ENCODE data around the gene SCGB1C2. TPM values are rescaled to one million over a fixed set of nuclear protein-coding genes. Genes with fewer than 3 reads are reported as not detected.
A peak's percentile ranks its signal among the peaks of the same experiment; 100 is the strongest.

SCGB1C2 gene
- total RNA-seq, 4 donors from 2014 or later: not detected

DNA sequence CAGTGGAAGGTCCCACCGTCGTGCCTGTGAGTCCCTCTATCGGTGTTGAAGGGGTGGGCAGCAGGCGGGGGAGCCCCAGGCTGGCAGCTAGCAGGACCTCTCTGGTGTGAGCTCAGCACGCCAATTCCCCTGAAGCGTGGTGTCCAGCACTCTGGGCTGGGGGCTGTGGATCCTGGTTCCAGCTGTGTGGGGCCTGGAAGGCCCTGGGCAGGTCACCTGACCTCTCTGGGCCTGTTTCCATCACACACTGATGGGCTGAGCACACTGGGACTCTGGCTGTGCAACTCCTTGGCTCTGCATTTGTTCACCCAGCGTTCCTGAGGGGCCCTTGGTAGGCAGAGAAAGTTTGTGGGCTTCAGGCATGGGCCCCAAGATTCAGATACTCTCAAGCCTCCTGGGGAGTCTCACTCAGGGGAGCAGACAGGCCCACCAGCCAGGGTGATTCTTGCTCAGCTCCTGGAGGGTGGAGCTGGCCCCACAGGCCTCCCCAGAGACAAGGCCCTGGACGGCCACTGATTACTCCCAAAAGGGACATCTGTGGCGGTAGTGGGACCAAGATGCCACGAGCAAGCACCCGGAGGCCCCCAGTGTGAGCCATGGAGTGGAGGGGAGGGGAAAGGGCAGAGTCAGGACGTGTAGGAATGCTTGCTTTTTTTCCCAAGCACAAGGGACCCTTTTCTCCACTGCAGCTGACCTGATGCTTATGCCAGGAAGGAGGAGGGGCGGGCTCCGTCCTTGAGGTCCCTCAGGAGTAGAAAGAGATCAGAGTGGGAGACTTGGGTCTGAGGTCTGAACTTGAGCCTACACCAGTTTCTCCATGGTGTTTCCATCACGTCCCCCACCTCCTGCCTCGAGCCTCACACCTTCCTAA lies 8.5 kb downstream of the SCGB1C2 start:
- TF ChIP-seq, protein P1, sequence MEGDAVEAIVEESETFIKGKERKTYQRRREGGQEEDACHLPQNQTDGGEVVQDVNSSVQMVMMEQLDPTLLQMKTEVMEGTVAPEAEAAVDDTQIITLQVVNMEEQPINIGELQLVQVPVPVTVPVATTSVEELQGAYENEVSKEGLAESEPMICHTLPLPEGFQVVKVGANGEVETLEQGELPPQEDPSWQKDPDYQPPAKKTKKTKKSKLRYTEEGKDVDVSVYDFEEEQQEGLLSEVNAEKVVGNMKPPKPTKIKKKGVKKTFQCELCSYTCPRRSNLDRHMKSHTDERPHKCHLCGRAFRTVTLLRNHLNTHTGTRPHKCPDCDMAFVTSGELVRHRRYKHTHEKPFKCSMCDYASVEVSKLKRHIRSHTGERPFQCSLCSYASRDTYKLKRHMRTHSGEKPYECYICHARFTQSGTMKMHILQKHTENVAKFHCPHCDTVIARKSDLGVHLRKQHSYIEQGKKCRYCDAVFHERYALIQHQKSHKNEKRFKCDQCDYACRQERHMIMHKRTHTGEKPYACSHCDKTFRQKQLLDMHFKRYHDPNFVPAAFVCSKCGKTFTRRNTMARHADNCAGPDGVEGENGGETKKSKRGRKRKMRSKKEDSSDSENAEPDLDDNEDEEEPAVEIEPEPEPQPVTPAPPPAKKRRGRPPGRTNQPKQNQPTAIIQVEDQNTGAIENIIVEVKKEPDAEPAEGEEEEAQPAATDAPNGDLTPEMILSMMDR (IDR thresholded peaks at IDR 0.05): no peak
- TF ChIP-seq POLR2A (IDR thresholded peaks at IDR 0.05) (no peak), POLR2AphosphoS5 (IDR thresholded peaks at IDR 0.05) (no peak), EP300 (IDR thresholded peaks at IDR 0.05) (no peak)
- Histone ChIP-seq H3K27me3 (no peaks in the 10 kb centered on the region), H3K9me3 (no peaks in the 10 kb centered on the region), H3K36me3 (no peaks in the 10 kb centered on the region), H3K27ac (no peak overlapping the region), H3K4me3 (no peak overlapping the region), H3K4me1 (peaks cover 5% of the 10 kb centered on the region)
- DNase-seq (ENCODE audit: low spot score in 2 of 2): peak; percentile 48 to 74
- 81% methylated on average over 11 of the region's 16 CpGs for WGBS

DNA sequence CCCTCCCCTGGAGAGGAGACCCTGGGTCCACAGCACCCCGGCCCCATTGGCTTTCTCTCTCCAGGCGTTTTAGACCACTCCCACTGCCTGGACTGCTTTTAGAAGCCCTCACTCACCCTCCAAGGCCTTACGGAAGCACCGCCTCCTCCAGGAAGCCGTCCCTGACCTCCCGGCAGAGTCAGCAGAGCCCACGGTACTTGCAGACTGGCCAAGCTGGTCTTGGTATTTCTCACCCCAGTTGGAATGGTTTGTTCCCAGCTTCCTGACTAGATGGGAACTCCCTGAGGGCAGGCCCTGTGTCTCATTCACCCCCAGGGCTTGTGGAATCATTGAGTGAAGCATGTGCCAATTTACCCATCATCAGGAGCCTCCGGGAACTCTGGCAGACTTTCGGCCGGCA lies 9.2 kb downstream of the SCGB1C2 start:
- H3K4me3 ChIP-seq: no peak overlapping the region
- H3K36me3 ChIP-seq: no peaks in the 10 kb centered on the region
- TF ChIP-seq POLR2AphosphoS5 (IDR thresholded peaks at IDR 0.05) (no peak), POLR2A (IDR thresholded peaks at IDR 0.05) (no peak)
- TF ChIP-seq, protein P1 (IDR thresholded peaks at IDR 0.05): no peak
- peaks cover 5% of the 10 kb centered on the region for H3K4me1 ChIP-seq
- WGBS: 81% methylated on average over 9 of the region's 10 CpGs
- H3K9me3 ChIP-seq: no peaks in the 10 kb centered on the region
- no peaks in the 10 kb centered on the region for H3K27me3 ChIP-seq
- no peak overlapping the region for H3K27ac ChIP-seq
- DNase-seq (ENCODE audit: low spot score in 2 of 2): peak; percentile 49 to 65

DNA sequence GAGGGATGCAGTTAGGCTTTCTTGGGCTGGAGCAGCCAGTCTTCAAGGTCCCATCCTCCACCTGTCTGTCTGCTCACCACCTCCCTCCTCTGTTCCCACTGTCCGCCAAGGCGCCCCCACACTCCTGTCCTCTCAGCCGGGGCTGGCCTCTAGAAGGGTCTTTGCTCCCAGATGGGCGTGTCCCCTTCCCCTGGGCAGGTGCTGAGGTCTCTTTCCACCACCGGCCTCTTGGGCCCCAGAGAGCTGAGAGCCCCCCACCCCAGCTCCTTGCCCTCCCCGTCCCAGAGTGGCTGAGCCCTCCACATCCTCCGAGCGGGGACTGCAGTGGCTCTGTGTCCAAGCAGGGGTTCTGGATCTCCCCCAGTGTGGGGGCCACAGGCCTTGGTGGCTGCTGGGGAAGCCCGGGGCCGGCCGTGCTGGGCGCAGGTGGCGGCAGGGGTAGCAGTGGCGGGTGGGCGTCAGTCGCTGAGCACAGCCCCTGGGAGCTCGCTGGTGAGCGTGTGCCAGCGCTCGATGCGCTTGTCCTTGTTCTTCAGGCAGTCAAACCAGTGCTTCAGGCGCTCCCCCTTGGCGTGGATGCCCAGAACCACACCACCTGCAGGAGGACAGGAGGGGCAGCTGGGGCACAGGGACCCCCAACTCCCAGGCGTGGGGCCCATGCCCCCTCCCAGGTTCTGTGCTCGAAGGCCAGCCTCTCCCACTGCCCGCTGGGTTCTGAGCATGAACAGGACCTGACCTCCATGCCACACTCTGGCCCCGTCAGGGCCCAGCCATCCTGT lies 9.8 kb downstream of the SCGB1C2 start:
- no peaks in the 10 kb centered on the region for H3K27me3 ChIP-seq
- no peak overlapping the region for H3K27ac ChIP-seq
- no peak for TF ChIP-seq POLR2AphosphoS5 (IDR thresholded peaks at IDR 0.05)
- TF ChIP-seq EP300 (IDR thresholded peaks at IDR 0.05): no peak
- TF ChIP-seq, protein P1 (IDR thresholded peaks at IDR 0.05): no peak
- TF ChIP-seq POLR2A (IDR thresholded peaks at IDR 0.05): no peak
- H3K36me3 ChIP-seq: no peaks in the 10 kb centered on the region
- H3K9me3 ChIP-seq: no peaks in the 10 kb centered on the region
- peak; percentile 56 to 69 for DNase-seq (ENCODE audit: low spot score in 2 of 2)
- H3K4me1 ChIP-seq: peaks cover 5% of the 10 kb centered on the region
- H3K4me3 ChIP-seq: no peak overlapping the region
- 91% methylated on average over 27 of the region's 27 CpGs for WGBS

DNA sequence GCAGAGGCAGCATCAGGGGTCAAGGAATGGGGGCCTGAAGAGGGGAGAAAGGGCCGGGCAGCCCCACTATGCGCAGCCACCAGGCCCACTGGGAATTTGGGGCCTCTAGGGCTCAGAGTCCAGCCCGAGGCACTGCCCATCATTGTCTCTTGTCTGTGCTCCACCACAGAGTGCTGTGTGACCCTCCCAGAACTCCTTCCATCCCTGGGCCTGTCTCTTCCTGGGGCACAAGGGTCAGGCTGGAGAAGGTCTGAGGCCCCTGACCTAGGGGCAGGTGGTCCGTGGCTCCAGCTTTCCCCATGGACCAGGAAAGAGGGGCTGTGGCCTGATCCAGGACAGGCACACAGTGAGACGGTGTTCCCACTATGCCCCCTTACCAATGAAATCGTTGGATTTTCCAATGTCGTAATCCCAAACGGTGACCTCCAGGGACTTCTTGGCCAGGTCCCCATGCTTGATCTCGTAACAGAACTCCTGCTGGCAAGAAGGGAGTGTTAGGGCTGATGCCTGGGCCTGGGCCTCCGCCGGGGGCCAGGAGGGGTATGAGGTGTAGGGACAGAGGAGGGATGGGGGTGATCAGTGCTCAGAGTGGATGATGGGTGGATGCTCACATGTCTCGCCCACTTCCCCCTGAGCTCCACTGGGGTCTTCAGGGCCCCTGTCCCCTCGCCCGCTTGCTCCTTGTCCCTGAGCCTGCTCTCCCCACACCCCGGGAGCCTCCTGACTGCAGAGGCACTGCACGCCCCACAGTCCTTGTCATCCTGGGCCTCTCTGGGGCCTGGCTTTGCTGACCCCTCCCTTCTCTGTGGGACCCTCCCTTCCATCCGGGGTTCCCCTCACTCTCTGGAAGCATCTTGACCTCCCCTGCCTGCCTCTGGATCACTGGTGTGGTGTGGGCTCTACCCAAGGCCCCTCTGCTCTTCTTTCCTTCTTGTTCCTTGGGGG lies 10.7 kb downstream of the SCGB1C2 start:
- no peak for TF ChIP-seq EP300 (IDR thresholded peaks at IDR 0.05)
- no peak for TF ChIP-seq POLR2AphosphoS5 (IDR thresholded peaks at IDR 0.05)
- TF ChIP-seq, protein P1 (IDR thresholded peaks at IDR 0.05): no peak
- no peak for TF ChIP-seq POLR2A (IDR thresholded peaks at IDR 0.05)
- 83% methylated on average over 13 of the region's 17 CpGs for WGBS
- Histone ChIP-seq H3K4me3 (no peak overlapping the region), H3K27me3 (no peaks in the 10 kb centered on the region), H3K4me1 (peaks cover 5% of the 10 kb centered on the region), H3K36me3 (no peaks in the 10 kb centered on the region), H3K27ac (no peak overlapping the region), H3K9me3 (no peaks in the 10 kb centered on the region)
- peak; percentile 30 to 49 for DNase-seq (ENCODE audit: low spot score in 2 of 2)
